Mesenchymal stem cell (in vitro differentiated cells and primary cell): ENCODE data around the gene GLOD4.

Source experiments
- DNase-seq: peaks from one replicate; pipeline ENCODE4 v3.0.0-alpha.2; 2013
- H2AFZ ChIP-seq: one replicate; pipeline ENCODE4 v1.6.1; 2013; ENCODE audit warnings: low read depth, mild to moderate bottlenecking, control low read depth, inconsistent platforms, low read length, moderate library complexity
- H2AK5ac ChIP-seq: 2 replicates; pipeline ENCODE4 v1.6.1; 2013; ENCODE audit warnings: low read length, moderate library complexity, mild to moderate bottlenecking, inconsistent platforms; ENCODE audit not compliant: severe bottlenecking
- H2BK120ac ChIP-seq: one replicate; pipeline ENCODE4 v1.6.1; 2013; ENCODE audit warnings: low read depth, mild to moderate bottlenecking, inconsistent platforms, low read length, moderate library complexity
- H2BK12ac ChIP-seq, 2 experiments: one replicate each; pipeline ENCODE4 v1.6.1; 2013; ENCODE audit warnings: inconsistent platforms in 2 of 2, low read length in 2 of 2, mild to moderate bottlenecking in 2 of 2, moderate library complexity in 2 of 2, control low read depth in 1 of 2
- H2BK15ac ChIP-seq: one replicate; pipeline ENCODE4 v1.6.1; 2013; ENCODE audit warnings: mild to moderate bottlenecking, low read depth, inconsistent platforms; ENCODE audit not compliant: poor library complexity, severe bottlenecking
- H2BK5ac ChIP-seq: 2 replicates; pipeline ENCODE4 v1.6.1; 2013; ENCODE audit warnings: low read depth, mild to moderate bottlenecking, low read length, control low read depth, inconsistent platforms; ENCODE audit not compliant: poor library complexity, severe bottlenecking
- H3K14ac ChIP-seq, 2 experiments: one replicate each; pipeline ENCODE4 v1.6.1; 2013; ENCODE audit warnings: inconsistent platforms in 2 of 2, low read length in 2 of 2, control low read depth in 1 of 2, mild to moderate bottlenecking in 1 of 2, moderate library complexity in 1 of 2
- H3K18ac ChIP-seq, 2 experiments: one replicate each; pipeline ENCODE4 v1.6.1; 2013; ENCODE audit warnings: inconsistent platforms in 2 of 2, low read length in 2 of 2, control low read depth in 1 of 2, low read depth in 1 of 2, mild to moderate bottlenecking in 1 of 2
- H3K23ac ChIP-seq, 2 experiments: one replicate each; pipeline ENCODE4 v1.6.1; 2013; ENCODE audit warnings: inconsistent platforms in 2 of 2, low read length in 2 of 2, mild to moderate bottlenecking in 2 of 2, moderate library complexity in 2 of 2, control low read depth in 1 of 2
- H3K27ac ChIP-seq: 2 replicates; pipeline ENCODE4 v1.5.1; 2013; ENCODE audit warnings: mild to moderate bottlenecking, moderate library complexity, low read length, control low read depth, inconsistent platforms; ENCODE audit not compliant: poor library complexity, severe bottlenecking
- H3K27me3 ChIP-seq, 2 experiments: 2 replicates each; pipeline versions ENCODE4 v1.6.1 to v1.7.0; 2013; ENCODE audit warnings: low read length in 2 of 2, mild to moderate bottlenecking in 2 of 2, moderate library complexity in 2 of 2, control low read depth in 1 of 2, inconsistent platforms in 1 of 2; ENCODE audit not compliant: control insufficient read depth in 1 of 2, insufficient read depth in 1 of 2
- H3K36me3 ChIP-seq, 2 experiments: 2 replicates each; pipeline versions ENCODE4 v1.6.1 to v1.7.0; 2013; ENCODE audit warnings: low read length in 2 of 2, control low read depth in 1 of 2, inconsistent platforms in 1 of 2, low read depth in 1 of 2, mild to moderate bottlenecking in 1 of 2; ENCODE audit not compliant: insufficient read depth in 2 of 2, control insufficient read depth in 1 of 2
- H3K4ac ChIP-seq, 2 experiments: one replicate each; pipeline ENCODE4 v1.6.1; 2013; ENCODE audit warnings: inconsistent platforms in 2 of 2, low read length in 2 of 2, mild to moderate bottlenecking in 2 of 2, moderate library complexity in 2 of 2, control low read depth in 1 of 2, low read depth in 1 of 2
- H3K4me1 ChIP-seq: 2 replicates; pipeline ENCODE4 v1.6.1; 2013; ENCODE audit warnings: low read depth, low read length, control low read depth; ENCODE audit not compliant: control insufficient read depth, insufficient read depth
- H3K4me2 ChIP-seq: 2 replicates; pipeline ENCODE4 v1.6.1; 2013; ENCODE audit warnings: low read length, mild to moderate bottlenecking, inconsistent platforms; ENCODE audit not compliant: poor library complexity, severe bottlenecking
- H3K4me3 ChIP-seq, 2 experiments: 2 replicates each; pipeline versions ENCODE4 v1.5.1 to v1.7.0; 2013; ENCODE audit warnings: low read length in 2 of 2, mild to moderate bottlenecking in 2 of 2, control low read depth in 1 of 2, low read depth in 1 of 2; ENCODE audit not compliant: insufficient read depth in 1 of 2
- H3K79me1 ChIP-seq: replicated peaks from 2 replicates; pipeline ENCODE4 v1.6.1; 2013; ENCODE audit warnings: mild to moderate bottlenecking, control low read depth, low read length, inconsistent platforms; ENCODE audit not compliant: poor library complexity, severe bottlenecking
- H3K9ac ChIP-seq: 2 replicates; pipeline ENCODE4 v1.7.0; 2013; ENCODE audit warnings: mild to moderate bottlenecking, low read length, moderate library complexity
- H3K9me3 ChIP-seq: 2 replicates; pipeline ENCODE4 v1.7.0; 2013; ENCODE audit warnings: mild to moderate bottlenecking, low read length; ENCODE audit not compliant: control insufficient read depth
- H4K8ac ChIP-seq: one replicate; pipeline ENCODE4 v1.6.1; 2013; ENCODE audit warnings: inconsistent platforms, mild to moderate bottlenecking, low read length, moderate library complexity
- H4K91ac ChIP-seq: one replicate; pipeline ENCODE4 v1.6.1; 2013; ENCODE audit warnings: mild to moderate bottlenecking, low read length, inconsistent platforms
- WGBS: methylation state at CpG from one replicate; pipeline ENCODE4 v1.1.7; 2013; ENCODE audit warnings: mixed read lengths; 5-methylcytosine and 5-hydroxymethylcytosine counted together

Gene GLOD4

GRCh38 chr17:752620-753219, 29.4 kb downstream of the GLOD4 start:
- Histone ChIP-seq H2AFZ (peak overlapping the region; percentile 97), H3K14ac (peak overlapping the region in 1 of 2 experiments; percentile 96), H2AK5ac (no peak overlapping the region), H2BK5ac (no peak overlapping the region), H3K4me1 (peaks cover 15% of the 10 kb centered on the region), H2BK15ac (peak overlapping the region; percentile 56), H3K27ac (no peak overlapping the region), H3K9me3 (no peaks in the 10 kb centered on the region), H3K27me3 (no peaks in the 10 kb centered on the region), H3K9ac (peak overlapping the region; percentile 92), H3K4ac (peak overlapping the region; percentile 61 to 96), H3K23ac (peak overlapping the region in 1 of 2 experiments; percentile 66), H3K18ac (peak overlapping the region; percentile 89 to 94), H3K4me3 (peak overlapping the region; percentile 92 to 96), H3K36me3 (peaks cover 18 to 22% of the 10 kb centered on the region in 2 experiments), H4K8ac (peak overlapping the region; percentile 96), H2BK120ac (peak overlapping the region; percentile 22), H3K4me2 (peak overlapping the region; percentile 98), H4K91ac (peak overlapping the region; percentile 52), H3K79me1 (peaks cover 17% of the 10 kb centered on the region), H2BK12ac (peak overlapping the region in 1 of 2 experiments; percentile 34)
- peak; percentile 22 for DNase-seq
- WGBS: 69% methylated on average over 43 of the region's 43 CpGs

- H4K8ac ChIP-seq: peak within 1 kb of the TSS; percentile 96
- H3K9ac ChIP-seq: peak within 1 kb of the TSS; percentile 92
- peak within 1 kb of the TSS; percentile 22 for H2BK120ac ChIP-seq
- peaks cover 15% of the 10 kb centered on the region for H3K4me1 ChIP-seq
- peak within 1 kb of the TSS in 1 of 2 experiments; percentile 96 for H3K14ac ChIP-seq
- peaks cover 18 to 24% of the 10 kb centered on the region in 2 experiments for H3K36me3 ChIP-seq
- peak; percentile 83 for DNase-seq
- H4K91ac ChIP-seq: peak within 1 kb of the TSS; percentile 84
- peaks cover 23% of the 10 kb centered on the region for H3K79me1 ChIP-seq
- H2AFZ ChIP-seq: peak within 1 kb of the TSS; percentile 97
- H3K18ac ChIP-seq: peak within 1 kb of the TSS; percentile 89 to 94
- peak within 1 kb of the TSS; percentile 24 for H2BK5ac ChIP-seq
- WGBS: 1% methylated on average over 59 of the region's 87 CpGs
- no peak within 1 kb of the TSS for H2AK5ac ChIP-seq
- H3K9me3 ChIP-seq: no peaks in the 10 kb centered on the region
- H2BK15ac ChIP-seq: peak within 1 kb of the TSS; percentile 73
- H3K23ac ChIP-seq: peak within 1 kb of the TSS in 1 of 2 experiments; percentile 90
- peak within 1 kb of the TSS in 1 of 2 experiments; percentile 34 for H2BK12ac ChIP-seq
- peak within 1 kb of the TSS; percentile 92 to 96 for H3K4me3 ChIP-seq
- H3K27me3 ChIP-seq: no peaks in the 10 kb centered on the region
- peak within 1 kb of the TSS; percentile 98 for H3K4me2 ChIP-seq
- peak within 1 kb of the TSS; percentile 77 to 96 for H3K4ac ChIP-seq
- no peak within 1 kb of the TSS for H3K27ac ChIP-seq
Observed at GRCh38 chr17:752002-752619, 30.0 kb downstream of the GLOD4 start, which contains the start of gene GEMIN4. GEMIN4 (minus strand) TSS chr17:752264; CDS start chr17:752142, 122 bp downstream.

DNA sequence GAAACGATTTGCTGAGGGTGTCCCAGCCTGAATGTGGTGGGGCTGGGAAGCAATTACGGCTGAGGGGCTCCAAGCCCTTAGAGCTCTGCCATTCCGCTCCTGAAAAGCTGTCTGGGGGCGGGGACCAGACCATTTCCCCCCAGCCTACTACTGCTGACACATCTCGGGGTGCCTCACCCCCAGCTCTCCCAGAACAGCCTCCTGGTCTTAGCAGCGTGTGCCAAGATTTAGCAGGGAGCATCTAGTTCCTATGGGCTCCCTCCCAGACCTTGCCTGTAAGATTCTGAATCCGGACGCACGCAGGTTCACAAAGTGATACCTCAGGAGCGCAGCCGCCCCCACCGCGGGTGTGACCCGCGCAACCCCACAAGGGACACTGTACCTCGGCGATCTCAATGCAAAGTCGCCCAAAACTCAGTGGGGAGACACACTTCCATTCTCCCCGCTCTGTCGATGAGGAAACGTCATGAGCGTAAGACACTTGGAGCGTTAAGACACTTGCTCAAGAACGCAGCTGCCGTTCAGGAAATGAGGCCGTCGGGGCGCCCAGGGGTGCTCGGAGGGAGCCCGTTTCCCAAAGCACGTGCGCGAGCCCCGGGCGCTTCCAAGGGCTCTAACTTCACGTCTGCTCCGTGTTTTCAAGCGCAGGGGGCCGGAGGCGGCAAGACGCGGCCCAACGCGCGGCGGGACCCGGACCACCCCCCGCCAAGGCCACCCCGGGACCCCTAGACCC, 30.6 kb downstream of the GLOD4 start:
- Histone ChIP-seq H2AK5ac (no peak overlapping the region), H3K4me2 (peak overlapping the region; percentile 98), H3K4me3 (peak overlapping the region; percentile 92 to 96), H3K27me3 (no peaks in the 10 kb centered on the region), H3K36me3 (peaks cover 18 to 25% of the 10 kb centered on the region in 2 experiments), H2BK5ac (peak overlapping the region; percentile 24), H3K79me1 (peaks cover 30% of the 10 kb centered on the region), H4K8ac (peak overlapping the region; percentile 89), H3K23ac (peak overlapping the region in 1 of 2 experiments; percentile 77), H2BK12ac (no peak overlapping the region), H3K9me3 (no peaks in the 10 kb centered on the region), H3K4ac (peak overlapping the region; percentile 77 to 93), H3K4me1 (peaks cover 15% of the 10 kb centered on the region), H3K9ac (peak overlapping the region; percentile 92), H3K14ac (peak overlapping the region in 1 of 2 experiments; percentile 96), H3K27ac (no peak overlapping the region), H3K18ac (peak overlapping the region; percentile 71 to 92), H2BK15ac (no peak overlapping the region), H2BK120ac (no peak overlapping the region), H2AFZ (peak overlapping the region; percentile 96), H4K91ac (peak overlapping the region; percentile 84)
- DNase-seq: peak; percentile 67
- WGBS: 4% methylated on average over 39 of the region's 49 CpGs
